Kidney tubule cell (primary cell): ENCODE results near the gene HIPK2.

ENCODE experiments used
- DNase-seq: peaks from one replicate; pipeline ENCODE4 v3.0.0-alpha.2; 2018; ENCODE audit warnings: low spot score

The HIPK2 gene

GRCh38 chr7:139714163-139714901, 63.5 kb downstream of the HIPK2 start:
- DNase-seq, result no peak

- DNase-seq, result no peak
These were observed 64.2 kb downstream of the HIPK2 start for GRCh38 chr7:139713526-139714162.

GRCh38 chr7:139713061-139713460, 64.7 kb downstream of the HIPK2 start:
- no peak for DNase-seq

- no peak for DNase-seq
These were observed 65.6 kb downstream of the HIPK2 start for GRCh38 chr7:139711991-139712743.

- no peak for DNase-seq
These were observed 67.8 kb downstream of the HIPK2 start for GRCh38 chr7:139710036-139710435.

- no peak for DNase-seq
These were observed 68.3 kb downstream of the HIPK2 start for GRCh38 chr7:139709485-139709884.

- DNase-seq, result no peak
These were observed 69.3 kb downstream of the HIPK2 start for GRCh38 chr7:139708541-139708940.

GRCh38 chr7:139706837-139707236, 71.0 kb downstream of the HIPK2 start:
- DNase-seq, result no peak

GRCh38 chr7:139704308-139704879, 73.4 kb downstream of the HIPK2 start:
- no peak for DNase-seq

GRCh38 chr7:139703487-139704307, 74.1 kb downstream of the HIPK2 start:
- no peak for DNase-seq

GRCh38 chr7:139702811-139703486, 74.8 kb downstream of the HIPK2 start:
- no peak for DNase-seq

- DNase-seq, result no peak
These were observed 75.5 kb downstream of the HIPK2 start for GRCh38 chr7:139702313-139702731.

GRCh38 chr7:139701908-139702307, 75.9 kb downstream of the HIPK2 start:
- DNase-seq, result no peak

- DNase-seq, result no peak
These were observed 77.1 kb downstream of the HIPK2 start for GRCh38 chr7:139700505-139701235.

- no peak for DNase-seq
These were observed 77.9 kb downstream of the HIPK2 start for GRCh38 chr7:139699640-139700504.

- no peak for DNase-seq
These were observed 79.0 kb downstream of the HIPK2 start for GRCh38 chr7:139698844-139699243.

- DNase-seq, result no peak
These were observed 79.5 kb downstream of the HIPK2 start for GRCh38 chr7:139698278-139698677.

GRCh38 chr7:139697056-139697455, 80.7 kb downstream of the HIPK2 start:
- no peak for DNase-seq

- no peak for DNase-seq
These were observed 81.2 kb downstream of the HIPK2 start for GRCh38 chr7:139696552-139696951.
